ENCODE results near the gene ABCC1.
"Not testable (repeated sequence)": the region's sequence is repeated elsewhere in the genome, so short reads cannot be mapped to it uniquely, and the experiment has no call there.

Gene ABCC1

GRCh38 chr16:16146380-16147315 lies 197.2 kb downstream of the ABCC1 start:
- Histone ChIP-seq H4K20me1 (ENCODE audit: insufficient read depth, low read length) (no peaks in the 10 kb centered on the region), H3K4me1 (ENCODE audit: insufficient read depth, low read length, severe bottlenecking) (no peaks in the 10 kb centered on the region), H3K9me2 (ENCODE audit: low read depth, low read length) (no peaks in the 10 kb centered on the region), H3K27me3 (ENCODE audit: insufficient read depth, low read length) (no peaks in the 10 kb centered on the region), H3K4me3 (ENCODE audit: low read depth, low read length, poor library complexity, severe bottlenecking) (no peak overlapping the region), H3K27ac (ENCODE audit: low read depth, low read length, poor library complexity, severe bottlenecking) (no peak overlapping the region), H3K79me2 (ENCODE audit: insufficient read depth, low read length) (no peaks in the 10 kb centered on the region), H3K36me3 (ENCODE audit: insufficient read depth, low read length) (peaks cover 36% of the 10 kb centered on the region), H2AFZ (ENCODE audit: low read length) (no peak overlapping the region), H3K9ac (ENCODE audit: low read length) (no peak overlapping the region), H3K9me3 (ENCODE audit: low read length) (no peaks in the 10 kb centered on the region), H3K4me2 (ENCODE audit: low read length) (no peak overlapping the region), H3F3A (ENCODE audit: insufficient read depth, low read length) (no peaks in the 10 kb centered on the region)
- TF ChIP-seq EZH2 (IDR thresholded peaks at IDR 0.05; ENCODE audit: borderline replicate concordance, low read length) (no peak), CTCF (IDR thresholded peaks at IDR 0.05; ENCODE audit: low read length) (no peak)

GRCh38 chr16:16147316-16147999 lies 198.0 kb downstream of the ABCC1 start:
- no peak overlapping the region for H3K4me2 ChIP-seq (ENCODE audit: low read length)

GRCh38 chr16:16148000-16148599 lies 198.7 kb downstream of the ABCC1 start:
- H3K4me1 ChIP-seq (ENCODE audit: insufficient read depth, low read length, severe bottlenecking); H3K9me3 ChIP-seq (ENCODE audit: low read length); H2AFZ ChIP-seq (ENCODE audit: low read length); H3F3A ChIP-seq (ENCODE audit: insufficient read depth, low read length); H4K20me1 ChIP-seq (ENCODE audit: insufficient read depth, low read length); H3K79me2 ChIP-seq (ENCODE audit: insufficient read depth, low read length); H3K4me3 ChIP-seq (ENCODE audit: low read depth, low read length, poor library complexity, severe bottlenecking); H3K27ac ChIP-seq (ENCODE audit: low read depth, low read length, poor library complexity, severe bottlenecking); H3K9ac ChIP-seq (ENCODE audit: low read length); H3K9me2 ChIP-seq (ENCODE audit: low read depth, low read length); H3K27me3 ChIP-seq (ENCODE audit: insufficient read depth, low read length); H3K4me2 ChIP-seq (ENCODE audit: low read length): not testable (repeated sequence)
- peaks cover 24% of the 10 kb centered on the region for H3K36me3 ChIP-seq (ENCODE audit: insufficient read depth, low read length)

More at GRCh38 chr16:16147316-16147999, 198.0 kb downstream of the ABCC1 start:
- no peak for TF ChIP-seq CTCF (IDR thresholded peaks at IDR 0.05; ENCODE audit: low read length)
- no peak for TF ChIP-seq EZH2 (IDR thresholded peaks at IDR 0.05; ENCODE audit: borderline replicate concordance, low read length)
- H3K4me1 ChIP-seq (ENCODE audit: insufficient read depth, low read length, severe bottlenecking): no peaks in the 10 kb centered on the region
- H2AFZ ChIP-seq (ENCODE audit: low read length): no peak overlapping the region
- H3K9ac ChIP-seq (ENCODE audit: low read length): no peak overlapping the region
- no peaks in the 10 kb centered on the region for H3K9me3 ChIP-seq (ENCODE audit: low read length)
- no peaks in the 10 kb centered on the region for H3K9me2 ChIP-seq (ENCODE audit: low read depth, low read length)
- no peaks in the 10 kb centered on the region for H4K20me1 ChIP-seq (ENCODE audit: insufficient read depth, low read length)
- no peaks in the 10 kb centered on the region for H3K79me2 ChIP-seq (ENCODE audit: insufficient read depth, low read length)
- no peak overlapping the region for H3K27ac ChIP-seq (ENCODE audit: low read depth, low read length, poor library complexity, severe bottlenecking)
- H3K36me3 ChIP-seq (ENCODE audit: insufficient read depth, low read length): peaks cover 27% of the 10 kb centered on the region
- no peak overlapping the region for H3K4me3 ChIP-seq (ENCODE audit: low read depth, low read length, poor library complexity, severe bottlenecking)
- H3K27me3 ChIP-seq (ENCODE audit: insufficient read depth, low read length): no peaks in the 10 kb centered on the region
- no peaks in the 10 kb centered on the region for H3F3A ChIP-seq (ENCODE audit: insufficient read depth, low read length)
